Measurements from ENCODE around the gene PLN.

The PLN gene

GRCh38 chr6:118537574-118537973 is 10.5 kb upstream of the PLN start:
- no peak for DNase-seq (ENCODE audit: low read depth)

GRCh38 chr6:118542184-118542952 is 5.7 kb upstream of the PLN start:
- DNase-seq (ENCODE audit: low read depth): no peak

DNA sequence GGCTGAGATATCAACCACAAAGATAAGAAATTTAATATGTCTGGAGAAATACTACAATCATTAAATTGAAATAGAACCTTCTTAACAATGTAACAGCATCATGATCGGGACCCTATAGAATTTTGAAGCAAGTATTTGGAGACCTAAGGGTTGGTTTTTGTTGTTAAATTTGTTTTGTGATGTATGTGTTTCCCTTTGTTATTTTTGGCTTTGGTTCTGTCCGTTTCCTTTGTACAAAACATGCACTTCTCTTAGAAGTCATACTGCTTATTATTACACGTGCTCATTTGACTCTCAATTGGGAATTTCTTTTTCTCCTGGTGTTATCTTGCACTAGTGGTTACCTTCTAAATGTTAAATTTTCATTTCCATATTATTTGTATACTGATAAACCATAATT is 4.0 kb upstream of the PLN start:
- no peak for DNase-seq (ENCODE audit: low read depth)

- DNase-seq (ENCODE audit: low read depth): no peak
These were observed 1.8 kb upstream of the PLN start for GRCh38 chr6:118546164-118546879.

DNA sequence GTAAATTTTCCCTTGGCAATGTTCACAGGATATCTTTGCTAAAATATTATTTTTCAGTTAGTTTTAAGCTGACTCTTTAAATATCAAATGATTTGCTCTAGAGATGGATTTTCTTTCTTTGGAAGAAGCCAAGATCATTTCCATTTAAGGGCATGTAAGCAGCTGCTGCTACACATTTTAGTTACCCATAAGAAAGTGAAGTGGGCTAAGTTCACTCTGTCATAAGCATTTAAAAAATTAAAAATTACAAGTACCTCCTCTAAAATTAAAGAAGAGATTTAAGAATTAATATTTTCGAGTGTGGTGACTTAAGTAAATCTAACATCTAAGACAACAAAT is 1.2 kb upstream of the PLN start:
- no peak for DNase-seq (ENCODE audit: low read depth)

GRCh38 chr6:118548613-118549012 is 517 bp downstream of the PLN start:
- no peak for DNase-seq (ENCODE audit: low read depth)

DNA sequence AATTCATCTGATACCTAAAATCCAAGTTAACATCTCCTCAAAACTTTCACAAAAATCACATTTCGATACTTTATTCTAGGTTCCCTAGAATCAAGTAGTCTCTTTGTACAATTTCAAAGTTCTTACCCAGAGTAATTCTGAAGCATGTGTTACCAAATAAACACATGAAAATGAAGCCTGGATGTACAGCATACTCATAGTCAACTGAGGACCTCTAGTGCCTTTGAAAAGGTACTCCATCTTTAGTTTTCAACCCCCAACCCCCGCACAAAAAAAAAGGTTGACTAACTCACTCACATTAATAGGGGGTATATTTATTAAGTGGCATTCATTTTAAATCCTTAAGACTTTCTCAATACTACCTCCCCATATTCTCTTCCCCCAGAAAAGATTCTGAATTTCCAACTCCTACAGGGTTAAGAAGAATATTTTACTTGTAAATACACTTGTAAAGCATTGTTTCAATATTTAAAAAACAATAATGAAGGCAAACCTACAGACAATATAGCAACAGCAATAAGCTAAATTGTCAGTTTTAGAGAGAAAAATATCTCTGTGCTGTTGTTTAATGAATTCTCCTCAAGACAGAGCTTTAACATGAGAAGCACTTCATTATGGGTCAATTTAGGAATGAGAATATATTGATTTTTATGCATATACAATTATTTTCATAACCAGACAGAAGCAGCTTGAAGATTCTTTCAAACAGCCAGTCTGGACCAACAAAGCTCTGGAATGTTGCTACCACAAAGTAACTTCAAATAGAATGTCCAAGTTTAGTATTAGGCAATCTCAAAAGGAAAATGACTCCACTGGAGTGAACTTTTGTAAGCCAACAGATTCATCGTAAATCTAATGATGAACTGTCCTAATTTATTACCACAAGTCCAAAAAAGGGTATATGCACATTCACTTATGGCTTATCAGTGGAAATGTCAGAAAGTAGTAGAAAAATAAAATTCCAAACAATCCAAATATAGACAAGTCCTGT is 3.3 kb downstream of the PLN start:
- DNase-seq (ENCODE audit: low read depth): peak; percentile 14

GRCh38 chr6:118553132-118553531 is 5.0 kb downstream of the PLN start:
- DNase-seq (ENCODE audit: low read depth): no peak

DNA sequence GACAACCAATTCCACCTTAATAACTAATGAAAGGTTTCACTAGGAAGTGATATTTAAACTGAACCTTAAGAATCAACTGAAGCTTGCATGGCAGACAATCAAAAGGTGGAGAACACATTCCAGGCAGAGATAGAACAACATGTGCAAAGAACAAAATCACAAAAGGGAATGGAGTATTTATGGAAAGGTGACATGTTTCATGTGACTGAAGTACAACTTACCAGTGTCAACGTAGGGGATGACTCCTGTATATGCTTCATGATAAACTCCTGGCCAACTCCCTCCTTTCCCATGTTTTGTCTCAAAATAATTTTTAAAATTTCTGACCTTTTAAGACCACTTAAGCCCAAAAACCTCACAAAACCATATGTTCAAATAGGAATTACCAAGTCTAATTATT is 6.6 kb downstream of the PLN start:
- no peak for DNase-seq (ENCODE audit: low read depth)

DNA sequence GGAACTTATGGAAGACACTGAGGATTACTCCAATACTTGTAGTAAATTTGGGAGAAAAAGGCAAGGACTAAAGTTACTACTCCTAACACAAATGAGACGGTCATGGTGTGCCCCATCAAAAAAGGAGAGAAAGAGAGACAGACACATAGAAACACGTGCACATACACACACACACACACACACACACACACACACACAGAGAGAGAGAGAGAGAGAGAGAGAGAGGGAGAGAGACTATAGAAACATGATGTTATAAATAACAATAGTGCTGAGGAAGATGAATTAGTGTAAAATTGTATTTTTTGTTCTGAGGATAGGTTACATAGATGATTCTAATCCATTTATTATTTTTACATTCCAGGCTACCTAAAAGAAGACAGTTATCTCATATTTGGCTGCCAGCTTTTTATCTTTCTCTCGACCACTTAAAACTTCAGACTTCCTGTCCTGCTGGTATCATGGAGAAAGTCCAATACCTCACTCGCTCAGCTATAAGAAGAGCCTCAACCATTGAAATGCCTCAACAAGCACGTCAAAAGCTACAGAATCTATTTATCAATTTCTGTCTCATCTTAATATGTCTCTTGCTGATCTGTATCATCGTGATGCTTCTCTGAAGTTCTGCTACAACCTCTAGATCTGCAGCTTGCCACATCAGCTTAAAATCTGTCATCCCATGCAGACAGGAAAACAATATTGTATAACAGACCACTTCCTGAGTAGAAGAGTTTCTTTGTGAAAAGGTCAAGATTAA is 10.5 kb downstream of the PLN start:
- peak; percentile 8 for DNase-seq (ENCODE audit: low read depth)

DNA sequence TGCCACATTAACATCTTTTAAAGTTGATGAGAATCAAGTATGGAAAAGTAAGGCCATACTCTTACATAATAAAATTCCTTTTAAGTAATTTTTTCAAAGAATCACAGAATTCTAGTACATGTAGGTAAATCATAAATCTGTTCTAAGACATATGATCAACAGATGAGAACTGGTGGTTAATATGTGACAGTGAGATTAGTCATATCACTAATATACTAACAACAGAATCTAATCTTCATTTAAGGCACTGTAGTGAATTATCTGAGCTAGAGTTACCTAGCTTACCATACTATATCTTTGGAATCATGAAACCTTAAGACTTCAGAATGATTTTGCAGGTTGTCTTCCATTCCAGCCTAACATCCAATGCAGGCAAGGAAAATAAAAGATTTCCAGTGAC is 11.6 kb downstream of the PLN start:
- no peak for DNase-seq (ENCODE audit: low read depth)

DNA sequence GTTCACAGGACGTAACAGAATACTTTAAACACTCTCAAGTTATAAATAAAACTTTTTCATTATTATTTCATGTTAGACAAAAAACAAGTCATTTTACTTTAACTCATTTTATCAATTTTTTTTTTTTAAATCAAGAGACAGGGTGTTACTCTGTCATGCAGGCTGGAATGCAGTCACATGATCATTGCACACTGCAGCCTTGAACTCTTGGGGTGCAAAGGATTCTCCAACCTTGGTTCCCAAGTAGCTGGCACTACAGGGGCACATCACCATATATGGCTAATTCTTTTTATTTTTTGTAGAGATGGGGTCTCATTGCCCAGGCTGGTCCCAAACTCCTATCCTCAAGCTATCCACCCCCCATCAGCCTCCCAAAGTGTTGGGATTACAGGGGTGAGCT is 14.2 kb downstream of the PLN start:
- no peak for DNase-seq (ENCODE audit: low read depth)

DNA sequence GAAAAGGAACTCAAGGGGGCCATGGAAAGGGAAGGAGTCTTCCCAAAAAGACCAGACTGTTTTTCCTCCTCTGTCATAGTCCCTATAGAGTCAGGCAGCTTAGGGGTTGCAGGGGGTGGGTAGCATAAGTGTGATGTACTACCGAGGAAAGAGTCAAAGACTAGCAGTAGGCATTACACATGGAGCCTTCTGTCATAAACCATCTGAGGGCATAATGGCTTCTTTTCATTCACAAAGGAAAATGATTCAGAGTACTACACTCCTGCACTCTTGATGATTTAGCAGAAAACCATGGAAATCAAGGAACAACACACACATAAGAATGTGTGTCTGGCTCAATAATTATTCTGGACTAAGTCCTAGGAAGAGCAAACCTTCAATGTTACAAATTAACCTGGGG is 14.9 kb downstream of the PLN start:
- no peak for DNase-seq (ENCODE audit: low read depth)

DNA sequence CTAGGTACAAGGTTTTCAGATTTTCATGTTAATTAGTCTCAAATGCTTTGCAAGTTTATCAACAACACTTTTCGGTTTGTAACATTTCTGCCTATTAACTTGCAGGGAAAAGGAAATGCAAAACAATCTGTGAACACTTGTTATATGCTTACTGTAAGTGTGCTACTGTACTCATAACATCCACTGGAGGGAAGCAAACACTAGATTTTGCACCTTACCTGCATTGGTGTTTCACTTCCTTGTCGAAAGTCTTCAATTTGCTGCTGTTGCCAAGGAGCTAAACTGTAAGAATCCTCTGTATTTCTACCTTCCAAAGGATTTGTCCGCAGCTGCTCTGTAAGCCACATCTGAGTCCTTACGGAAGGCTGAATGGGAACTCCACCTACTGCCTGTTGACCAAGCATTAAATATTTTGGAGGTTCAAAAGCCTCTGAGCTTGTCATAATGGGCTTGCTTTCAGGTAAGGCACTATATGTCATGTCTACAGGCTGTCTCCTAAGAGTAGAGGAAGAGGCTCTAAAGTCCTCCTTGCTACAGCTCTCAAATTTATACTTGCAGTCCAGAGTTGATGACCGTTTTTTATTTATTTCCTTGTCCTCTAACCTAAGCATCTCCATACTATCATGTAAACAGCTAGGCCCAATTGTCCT is 17.3 kb downstream of the PLN start:
- DNase-seq (ENCODE audit: low read depth): no peak

DNA sequence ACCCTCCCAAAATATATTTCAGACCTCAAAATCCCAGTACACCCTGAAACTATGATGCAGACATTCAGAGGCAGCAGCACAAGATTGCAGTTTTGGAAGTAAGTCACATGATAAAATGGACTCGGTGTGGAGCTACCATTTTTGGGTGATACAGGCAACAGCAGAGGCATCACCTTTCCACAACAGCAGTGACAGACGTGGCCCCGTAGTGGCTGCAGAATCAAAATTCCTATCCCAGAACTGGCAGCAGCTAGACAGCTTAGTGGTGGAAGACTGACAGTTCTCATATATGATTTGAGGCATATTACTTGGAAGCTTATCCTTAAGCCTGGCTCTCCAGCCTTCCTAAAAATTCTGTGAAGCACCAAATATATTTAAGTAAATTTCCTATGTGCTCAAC is 19.9 kb downstream of the PLN start:
- no peak for DNase-seq (ENCODE audit: low read depth)

DNA sequence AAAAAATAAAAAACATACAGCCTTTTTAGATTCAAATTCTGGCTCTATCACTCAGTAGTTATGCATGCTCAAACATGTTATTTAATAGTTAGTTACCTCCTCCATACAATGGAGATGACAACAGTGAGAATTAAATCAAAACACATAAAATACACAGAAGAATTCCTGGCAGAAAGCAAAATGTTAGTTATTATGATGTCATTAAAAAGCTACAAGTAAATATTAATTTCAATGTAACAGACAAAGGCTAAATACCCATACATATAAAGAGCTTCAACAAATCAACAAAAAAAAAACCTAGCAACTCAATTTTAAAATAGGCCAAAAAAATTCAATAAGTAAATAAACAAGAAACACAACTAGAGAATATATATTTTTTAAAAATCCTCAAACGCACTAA is 21.4 kb downstream of the PLN start:
- DNase-seq (ENCODE audit: low read depth): no peak

- no peak for DNase-seq (ENCODE audit: low read depth)
These were observed 23.0 kb downstream of the PLN start for GRCh38 chr6:118571121-118571520.

GRCh38 chr6:118574051-118574865 is 26.2 kb downstream of the PLN start:
- DNase-seq (ENCODE audit: low read depth): no peak

- DNase-seq (ENCODE audit: low read depth): no peak
These were observed 29.9 kb downstream of the PLN start for GRCh38 chr6:118577972-118578371.

DNA sequence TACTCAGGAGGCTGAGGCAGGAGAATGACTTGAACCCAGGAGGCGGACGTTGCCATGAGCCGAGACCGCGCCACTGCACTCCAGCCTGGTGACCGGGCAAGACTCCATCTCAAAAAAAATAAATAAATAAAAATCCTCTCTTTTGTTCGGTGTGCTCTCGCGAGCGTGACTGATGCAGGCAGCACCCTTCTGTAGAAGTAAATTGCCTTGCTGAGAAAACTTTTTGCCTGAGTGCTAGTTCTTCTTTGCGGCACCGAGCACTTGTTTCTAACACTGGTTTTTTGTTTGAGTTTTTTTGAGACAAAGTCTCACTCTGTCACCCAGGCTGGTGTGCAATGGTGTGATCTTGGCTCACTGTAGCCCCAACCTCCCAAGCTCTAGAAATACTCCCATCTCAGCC is 30.5 kb downstream of the PLN start:
- no peak for DNase-seq (ENCODE audit: low read depth)

GRCh38 chr6:118579786-118580185 is 31.7 kb downstream of the PLN start:
- no peak for DNase-seq (ENCODE audit: low read depth)

Data from CMK (cell line).